DMS79 (cell line): ENCODE results near the gene KLHDC4.
"Not testable (repeated sequence)": the region's sequence is repeated elsewhere in the genome, so short reads cannot be mapped to it uniquely, and the experiment has no call there.

Experiments
- DNase-seq: peaks from one replicate; lab custom pipeline; 2025; lab: John Stamatoyannopoulos, UW

The KLHDC4 gene

DNA sequence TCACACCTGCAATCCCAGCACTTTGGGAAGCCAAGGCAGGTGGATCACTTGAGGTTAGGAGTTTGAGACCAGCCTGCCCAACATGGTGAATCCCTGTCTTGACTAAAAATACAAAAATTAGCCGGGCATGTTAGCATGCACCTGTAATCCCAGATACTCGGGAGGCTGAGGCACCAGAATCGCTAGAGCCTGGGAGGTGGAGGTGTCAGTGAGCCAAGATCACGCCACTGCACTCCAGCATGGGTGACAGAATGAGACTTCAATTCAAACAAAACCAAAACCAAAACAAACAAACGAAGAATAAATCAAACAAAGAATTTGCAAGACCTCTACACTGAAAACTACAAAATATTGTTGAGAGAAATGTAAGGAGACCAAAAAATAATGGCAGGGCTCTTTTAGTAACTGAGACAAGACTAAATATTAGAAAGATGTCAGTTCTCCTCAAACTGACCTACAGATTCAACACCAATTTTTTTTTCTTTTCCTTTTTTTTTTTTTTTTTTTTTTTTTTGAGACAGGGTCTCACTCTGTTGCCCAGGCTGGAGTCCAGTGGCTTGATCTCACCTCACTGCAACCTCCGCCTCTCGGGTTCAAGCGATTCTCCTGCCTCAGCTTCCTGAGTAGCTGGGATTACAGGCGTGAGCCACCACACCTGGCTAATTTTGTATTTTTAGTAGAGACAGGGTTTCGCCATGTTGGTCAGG, 23.1 kb upstream of the KLHDC4 start:
- not testable (repeated sequence) for DNase-seq

DNA sequence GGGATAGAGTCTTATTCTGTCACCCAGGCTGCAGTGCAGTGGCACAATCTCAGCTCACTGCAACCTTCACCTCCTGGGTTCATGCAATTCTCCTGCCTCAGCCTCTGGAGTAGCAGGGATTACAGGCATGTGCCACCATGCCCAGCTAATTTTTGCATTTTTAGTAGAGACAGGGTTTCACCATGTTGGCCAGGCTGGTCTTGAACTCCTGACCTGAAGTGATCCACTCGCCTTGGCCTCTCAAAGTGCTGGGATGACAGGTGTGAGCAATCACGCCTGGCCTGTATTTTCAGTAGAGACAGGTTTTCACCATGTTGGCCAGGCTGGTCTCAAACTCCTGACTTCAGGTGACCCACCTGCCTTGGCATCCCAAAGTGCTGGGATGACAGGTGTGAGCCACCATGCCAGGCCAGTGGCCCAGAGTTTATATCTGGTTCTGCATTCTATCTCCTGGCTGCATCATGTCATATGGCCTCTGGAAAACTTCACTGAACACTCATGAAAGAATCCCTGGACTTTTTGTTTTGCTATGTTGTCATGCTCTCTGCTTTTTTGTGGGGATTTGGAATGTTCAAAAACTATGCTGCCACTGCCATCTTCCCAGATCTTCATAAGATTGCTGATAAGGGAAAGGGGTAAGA, 21.8 kb upstream of the KLHDC4 start:
- DNase-seq, result not testable (repeated sequence)

DNA sequence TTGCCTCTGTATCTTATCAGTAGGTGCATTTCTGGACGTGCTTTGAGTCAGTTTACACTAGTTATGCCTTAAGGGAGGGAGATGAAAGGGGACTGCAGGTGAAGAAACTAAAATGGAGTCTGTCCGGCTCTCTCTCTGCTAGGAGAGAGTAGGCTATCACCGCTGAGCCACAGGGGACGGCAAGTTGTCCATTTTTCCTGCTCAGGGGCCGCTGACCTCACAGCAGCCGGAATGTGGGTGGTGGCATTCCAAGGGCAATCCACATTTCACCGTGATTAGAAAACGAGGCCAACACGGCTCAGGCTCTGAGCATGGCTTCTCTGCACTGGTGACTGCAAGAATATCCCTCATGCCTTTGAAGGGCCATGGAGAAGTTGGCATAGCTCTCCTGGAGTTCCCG, 19.0 kb upstream of the KLHDC4 start:
- no peak for DNase-seq

DNA sequence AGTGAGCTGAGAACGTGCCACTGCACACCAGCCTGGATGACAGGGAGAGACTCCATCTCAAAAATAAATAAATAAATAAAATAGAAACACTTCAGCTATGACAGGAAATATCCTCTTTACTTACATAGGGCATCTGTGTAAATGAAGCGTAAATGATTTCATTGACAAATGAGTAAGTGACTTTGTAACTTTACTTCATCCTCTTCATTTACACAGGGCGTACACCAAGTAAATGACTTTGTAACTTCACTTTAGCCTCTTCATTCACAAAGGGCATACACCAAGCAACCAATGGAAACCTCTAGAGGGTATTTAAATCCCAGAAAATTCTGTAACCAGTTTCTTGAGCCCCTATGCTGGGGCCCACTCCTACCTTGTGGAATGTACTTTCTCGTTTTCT, 16.2 kb upstream of the KLHDC4 start:
- DNase-seq, result no peak

DNA sequence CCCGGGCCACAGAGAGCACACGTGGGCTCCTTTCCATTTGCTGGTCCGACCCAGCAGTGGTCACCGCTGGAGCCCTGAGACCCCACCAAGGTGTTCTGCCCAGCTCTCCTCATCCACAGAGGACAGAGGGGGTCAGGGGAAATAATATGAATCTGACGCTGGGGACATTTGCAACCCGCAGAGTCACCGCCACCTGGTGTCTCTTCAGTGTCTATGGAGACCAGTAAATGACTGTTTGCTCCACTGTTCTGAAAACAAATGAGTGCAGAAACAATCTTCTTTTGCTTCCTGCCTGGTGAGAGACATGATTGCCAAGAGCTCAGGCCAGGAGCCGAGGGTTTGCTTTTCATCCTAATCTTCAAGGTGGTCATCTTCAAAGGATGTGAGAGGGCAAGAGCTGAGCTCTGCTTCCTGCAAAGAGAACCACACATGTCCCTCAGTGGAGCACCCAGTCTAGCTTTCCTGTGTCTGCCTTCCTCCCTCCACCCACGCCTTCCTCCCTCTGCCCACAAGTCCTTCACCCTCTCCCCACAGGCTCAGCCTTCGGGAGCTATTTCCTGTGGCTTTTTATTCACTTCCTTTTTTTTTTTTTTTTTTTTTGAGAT, 14.7 kb upstream of the KLHDC4 start:
- no peak for DNase-seq

DNA sequence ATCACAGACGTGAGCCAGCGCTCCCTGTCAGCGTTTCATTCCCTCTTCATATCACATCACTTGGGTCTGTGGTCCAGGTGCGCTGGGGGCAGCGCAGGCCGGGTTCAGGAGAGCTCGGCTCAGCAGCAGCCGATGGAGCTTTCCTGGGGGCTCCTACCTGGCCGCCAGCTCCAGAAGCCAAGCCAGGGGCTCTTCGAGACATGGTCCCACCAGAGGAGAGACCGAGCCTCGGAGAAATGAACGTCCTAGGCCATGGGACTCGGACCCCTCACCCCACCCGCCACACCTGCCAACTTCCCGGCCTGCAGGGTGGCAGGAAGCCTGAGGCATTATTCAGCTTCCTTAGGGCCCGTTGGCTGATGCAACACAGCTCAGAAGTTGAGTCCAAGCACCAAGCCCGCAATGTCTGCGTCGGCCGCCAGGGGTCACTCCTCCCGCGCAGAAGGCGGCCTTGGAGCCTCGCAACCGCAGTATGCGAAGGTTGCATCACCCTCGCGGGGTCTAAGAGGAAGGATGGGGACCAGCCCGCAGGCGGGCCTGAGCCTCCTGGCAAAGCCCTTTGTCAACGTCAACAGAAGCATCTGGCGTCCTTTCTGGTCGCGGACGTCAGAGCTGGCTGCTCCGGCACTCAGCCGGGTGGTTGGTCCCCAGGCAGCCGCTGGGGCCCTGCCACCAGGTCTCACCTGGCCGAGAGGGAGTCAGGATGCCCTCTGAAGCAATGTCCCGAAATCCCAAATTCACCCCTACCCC, 13.2 kb upstream of the KLHDC4 start:
- peak; percentile 66 for DNase-seq

DNA sequence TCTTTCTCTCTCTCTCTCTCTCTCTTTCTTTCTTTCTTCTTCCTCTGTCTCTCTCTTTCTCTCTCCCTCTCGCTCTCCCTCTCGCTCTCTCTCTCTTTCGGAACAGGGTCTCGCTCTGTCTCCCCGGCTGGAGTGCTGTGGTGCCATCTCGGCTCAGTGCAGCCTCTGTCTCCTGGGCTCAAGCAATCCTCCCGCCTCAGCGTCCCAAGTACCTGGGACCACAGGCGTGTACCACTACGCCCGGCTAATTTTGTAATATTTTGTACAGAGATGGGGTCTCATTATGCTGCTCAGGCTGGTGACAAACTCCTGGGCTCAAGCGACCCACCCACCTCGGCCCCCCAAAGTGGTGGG, 12.7 kb upstream of the KLHDC4 start:
- DNase-seq, result no peak

DNA sequence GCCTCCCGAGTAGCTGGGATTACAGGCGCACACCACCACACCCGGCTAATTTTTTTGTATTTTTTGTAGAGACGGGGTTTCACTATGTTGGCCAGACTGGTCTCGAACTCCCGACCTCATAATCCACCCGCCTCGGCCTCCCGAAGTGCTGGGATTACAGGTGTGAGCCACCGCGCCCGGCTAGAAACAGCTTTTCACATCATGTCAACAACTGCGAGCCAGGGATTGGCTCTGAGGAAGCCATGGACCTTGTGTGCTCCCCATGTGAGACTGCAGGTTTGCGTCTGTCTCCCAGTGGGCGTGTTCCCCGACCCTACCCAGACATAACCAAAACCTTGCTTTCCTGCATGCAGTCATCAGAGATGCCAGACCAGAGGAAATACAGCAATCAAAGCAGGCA, 8.1 kb upstream of the KLHDC4 start:
- DNase-seq, result not testable (repeated sequence)

DNA sequence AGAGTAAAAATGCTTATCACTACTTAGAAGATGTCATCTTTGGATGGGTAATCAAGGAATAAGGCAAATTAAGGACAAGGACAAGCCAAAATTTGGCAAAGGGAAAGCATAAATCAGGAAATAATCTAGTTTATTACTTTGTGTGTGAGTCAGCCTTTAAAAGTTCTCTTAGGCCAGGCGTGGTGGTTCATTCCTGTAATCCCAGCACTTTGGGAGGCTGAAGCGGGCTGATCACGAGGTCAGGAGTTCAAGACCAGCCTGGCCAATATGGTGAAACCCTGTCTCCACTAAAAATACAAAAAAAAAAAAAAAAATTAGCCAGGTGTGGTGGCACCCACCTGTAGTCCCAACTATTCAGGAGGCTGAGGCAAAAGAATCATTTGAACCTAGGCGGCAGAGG, 1.7 kb upstream of the KLHDC4 start:
- DNase-seq, result not testable (repeated sequence)

DNA sequence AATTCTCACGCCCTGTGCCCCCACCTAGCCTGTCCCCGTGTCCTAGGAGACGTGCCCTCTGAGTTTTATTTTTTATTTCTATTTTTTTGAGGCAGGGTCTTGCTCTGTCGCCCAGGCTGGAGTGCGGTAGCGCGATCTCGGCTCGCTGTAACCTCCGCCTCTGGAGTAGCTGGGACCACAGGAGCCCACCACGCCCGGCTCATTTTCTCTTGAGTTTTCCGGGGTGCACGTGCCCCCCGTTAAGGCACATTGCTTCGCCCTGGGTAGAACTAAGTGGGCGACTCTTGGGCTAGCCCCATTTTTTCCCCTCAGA, 655 bp upstream of the KLHDC4 start:
- no peak for DNase-seq

DNA sequence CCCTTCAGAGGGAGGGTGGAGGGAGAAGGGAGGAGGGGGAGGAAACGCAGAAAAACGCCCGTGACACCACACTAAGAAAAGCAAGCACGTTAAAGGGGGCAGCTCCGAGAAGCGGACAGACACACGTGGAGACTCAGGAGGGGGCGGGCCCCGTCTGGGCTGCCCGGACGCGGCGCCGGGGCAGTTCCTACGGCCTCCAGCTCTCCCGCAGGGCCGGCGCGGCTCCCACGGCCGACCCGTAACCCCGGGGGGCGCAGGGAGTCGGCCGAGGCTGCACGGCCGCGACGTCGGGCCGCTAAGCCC, 362 bp downstream of the KLHDC4 start:
- no peak for DNase-seq

DNA sequence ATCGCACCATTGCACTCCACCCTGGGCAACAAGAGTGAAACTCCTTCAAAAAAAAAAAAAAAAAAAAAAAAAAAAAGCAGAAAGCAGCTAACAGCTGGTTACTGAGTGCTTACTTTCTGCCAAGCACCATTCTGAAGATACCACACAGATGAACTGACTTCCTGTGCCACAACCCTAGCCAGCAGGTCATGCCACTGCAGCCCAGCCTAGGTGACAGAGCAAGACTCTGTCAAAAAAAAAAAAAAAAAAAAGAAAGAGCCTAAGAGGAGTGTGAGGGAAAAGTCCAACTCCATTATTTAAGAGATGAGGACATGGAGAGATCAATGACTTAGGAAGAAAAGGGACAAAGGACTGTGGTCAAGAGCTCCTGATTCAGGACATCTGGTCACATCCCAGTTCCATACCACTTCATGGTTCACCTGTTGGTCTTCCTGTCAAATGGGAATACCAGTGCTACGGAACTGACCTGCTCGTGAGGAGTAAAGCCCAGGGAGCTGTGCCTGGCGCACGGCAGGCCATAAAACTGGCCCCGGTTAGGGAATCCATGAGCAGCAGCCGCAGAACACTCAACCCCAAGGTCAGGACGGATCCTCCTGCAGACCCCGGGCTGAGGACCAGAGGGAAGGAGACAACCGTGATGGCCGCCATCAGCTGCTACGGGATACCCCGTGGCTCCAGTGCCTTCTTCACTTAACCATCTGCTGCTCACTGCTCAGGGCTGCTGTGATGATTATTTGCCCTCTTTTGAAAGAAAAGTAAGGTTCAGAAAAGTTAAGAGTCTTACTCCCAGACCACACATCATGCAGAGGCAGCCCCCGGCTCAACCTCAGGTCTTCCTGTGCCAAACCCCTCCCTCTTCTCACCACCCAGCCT, 950 bp downstream of the KLHDC4 start:
- DNase-seq, result no peak

DNA sequence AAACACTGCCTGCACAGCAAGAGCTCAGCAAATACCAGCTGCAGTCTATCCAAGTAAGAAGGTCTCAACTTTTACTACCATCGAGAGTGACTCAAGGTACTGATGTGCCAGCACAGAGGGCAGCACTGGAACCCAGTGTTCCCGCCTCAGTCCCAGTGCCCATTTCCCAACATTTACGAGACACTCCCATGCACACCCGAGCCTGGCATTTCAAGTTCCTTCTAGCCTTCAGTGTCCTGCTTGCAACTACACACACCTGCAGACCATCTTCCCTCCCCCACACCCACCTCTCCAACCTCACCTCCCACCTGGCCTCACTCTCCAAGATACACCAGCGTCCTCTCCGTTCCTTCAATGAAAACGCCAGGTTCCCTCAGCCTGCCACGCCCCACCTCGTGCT, 3.2 kb downstream of the KLHDC4 start:
- no peak for DNase-seq

DNA sequence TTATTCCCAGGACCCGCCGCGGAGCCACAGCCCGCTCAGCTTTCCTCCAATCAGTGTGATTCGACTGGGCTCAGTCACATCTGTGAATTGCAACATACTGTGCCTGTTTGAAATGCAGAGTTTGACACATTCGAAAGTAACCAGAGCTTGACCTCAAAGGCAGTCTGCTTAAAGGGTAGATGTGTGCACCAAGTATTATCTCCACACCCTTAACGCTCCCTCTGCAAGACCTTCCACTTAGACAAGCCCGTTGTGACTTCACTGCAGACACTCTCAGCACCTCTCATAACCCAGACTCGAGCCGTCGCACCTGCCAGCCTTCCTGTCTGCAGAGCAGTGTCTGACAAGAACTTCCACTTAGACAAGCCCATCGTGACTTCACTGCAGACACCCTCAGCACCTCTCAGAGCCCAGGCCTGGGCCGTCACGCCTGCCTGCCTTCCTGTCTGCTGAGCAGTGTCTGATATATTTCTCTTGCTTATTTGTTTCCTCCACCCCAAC, 3.7 kb downstream of the KLHDC4 start:
- peak; percentile 71 for DNase-seq

DNA sequence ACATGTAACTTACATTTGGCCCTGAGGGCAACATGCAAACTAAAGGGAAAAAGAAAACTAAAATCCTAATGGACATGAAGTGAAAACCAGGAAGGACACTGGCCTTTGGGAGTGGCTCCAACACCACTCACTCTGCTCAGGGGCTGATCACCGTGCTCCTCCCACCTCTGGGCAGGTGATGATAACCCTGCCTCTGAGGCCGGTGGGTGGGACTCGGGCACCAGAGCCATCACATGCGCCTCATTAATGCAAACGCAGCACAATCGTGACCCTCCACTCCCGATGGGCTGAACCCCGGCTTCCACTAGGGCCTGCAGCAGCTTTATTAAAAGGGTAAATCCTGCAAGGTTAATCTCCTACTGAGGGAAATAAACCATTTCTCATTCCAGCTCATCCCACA, 4.7 kb downstream of the KLHDC4 start:
- no peak for DNase-seq

DNA sequence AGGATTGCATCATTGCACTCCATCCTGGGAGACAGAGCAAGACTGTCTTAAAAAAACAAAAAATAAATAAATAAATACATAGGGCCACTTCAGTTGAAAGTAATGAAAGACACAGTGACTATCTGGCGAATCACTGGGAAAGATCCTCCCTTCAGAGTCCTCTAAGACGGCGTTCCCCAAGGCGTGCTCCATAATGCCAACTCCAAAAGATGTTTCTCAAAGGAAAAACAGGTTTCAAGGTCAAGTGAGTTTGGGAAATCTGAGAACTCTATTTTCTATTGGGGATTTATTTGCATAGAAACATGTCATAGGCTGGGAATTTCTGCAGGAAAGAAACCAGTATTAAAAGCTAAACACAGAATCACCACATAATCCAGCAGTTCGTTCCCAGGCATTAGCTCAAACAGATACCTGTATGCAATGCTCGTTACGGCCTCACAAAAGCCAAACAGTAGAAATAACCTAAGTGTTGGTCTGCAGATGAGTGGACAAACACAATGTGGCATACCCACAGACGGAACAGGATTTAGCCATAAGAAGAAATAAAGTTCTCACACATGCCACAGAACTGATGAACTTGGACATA, 7.9 kb downstream of the KLHDC4 start:
- DNase-seq, result no peak

DNA sequence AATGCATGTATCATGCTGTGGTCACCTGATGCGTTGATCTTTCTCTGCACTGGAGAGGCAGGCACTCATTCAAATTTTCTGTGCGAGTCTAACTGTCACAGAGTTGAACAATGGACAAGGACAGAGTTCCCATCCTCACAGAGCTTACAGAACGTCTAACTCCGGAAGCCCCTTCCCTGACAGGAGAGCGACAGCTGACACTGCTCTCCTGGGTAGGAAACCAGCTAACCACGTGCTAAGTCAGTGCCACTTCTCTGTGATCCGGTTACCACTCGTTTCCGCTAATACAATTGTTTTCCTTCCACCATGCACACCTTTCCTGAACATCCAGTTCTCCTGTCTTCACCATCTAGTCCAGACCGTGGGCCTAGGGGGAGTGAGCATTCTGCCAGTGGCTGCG, 11.3 kb downstream of the KLHDC4 start:
- DNase-seq, result no peak

DNA sequence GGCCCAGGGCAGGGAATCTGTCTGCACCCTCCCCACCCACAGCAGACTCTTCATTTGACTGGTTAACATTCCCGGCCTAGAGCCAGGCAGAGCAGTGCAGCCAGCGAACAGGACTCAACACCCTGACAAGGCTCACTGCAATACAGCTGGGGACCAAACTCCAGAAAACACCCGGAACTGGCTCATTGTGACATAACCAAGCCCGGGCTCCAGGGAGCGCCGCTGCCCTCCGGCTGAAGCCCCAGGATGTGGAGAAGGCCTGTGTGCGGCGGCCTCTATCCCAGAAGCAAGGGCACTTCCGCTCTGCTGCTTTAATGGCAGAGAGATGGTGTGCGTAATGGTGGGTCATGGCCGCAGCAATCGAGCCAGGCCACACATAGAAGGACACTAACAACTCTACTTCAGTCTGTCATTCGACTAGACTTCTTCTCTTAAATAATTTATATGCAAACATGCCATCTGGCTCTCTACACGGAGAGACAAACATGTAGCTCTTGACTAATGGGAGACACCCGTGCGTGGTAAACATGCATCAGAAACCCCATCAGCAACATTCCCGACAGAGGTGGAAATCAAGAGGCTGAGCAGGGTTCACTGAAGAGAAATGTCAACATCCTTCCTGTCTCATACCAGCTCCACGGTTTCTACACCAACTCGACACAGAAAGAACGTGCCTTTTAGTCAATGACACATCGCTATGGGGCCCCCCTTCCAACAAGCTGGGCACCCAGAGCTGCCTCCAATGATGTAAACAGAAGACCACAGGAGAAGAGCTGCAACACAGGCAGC, 18.0 kb downstream of the KLHDC4 start:
- DNase-seq, result no peak

DNA sequence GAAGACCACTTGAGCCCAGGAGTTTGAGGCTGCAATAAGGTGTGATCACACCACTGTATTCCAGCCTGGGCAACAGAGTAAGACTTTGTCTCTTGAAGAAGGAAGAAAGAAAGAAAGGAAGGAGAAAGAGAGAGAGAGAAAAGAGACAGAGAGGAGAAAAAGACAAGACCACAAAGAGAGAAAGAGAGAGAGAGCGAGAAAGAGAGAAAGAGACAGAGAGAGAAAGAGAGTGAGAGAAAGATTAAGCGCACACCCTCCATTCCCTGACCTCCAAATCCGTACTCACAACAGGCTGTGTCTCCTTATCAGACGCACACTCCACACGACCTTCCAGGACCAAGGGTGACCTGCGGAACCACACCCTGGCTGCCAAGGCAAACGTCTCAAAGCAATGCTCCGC, 19.6 kb downstream of the KLHDC4 start:
- DNase-seq, result no peak

DNA sequence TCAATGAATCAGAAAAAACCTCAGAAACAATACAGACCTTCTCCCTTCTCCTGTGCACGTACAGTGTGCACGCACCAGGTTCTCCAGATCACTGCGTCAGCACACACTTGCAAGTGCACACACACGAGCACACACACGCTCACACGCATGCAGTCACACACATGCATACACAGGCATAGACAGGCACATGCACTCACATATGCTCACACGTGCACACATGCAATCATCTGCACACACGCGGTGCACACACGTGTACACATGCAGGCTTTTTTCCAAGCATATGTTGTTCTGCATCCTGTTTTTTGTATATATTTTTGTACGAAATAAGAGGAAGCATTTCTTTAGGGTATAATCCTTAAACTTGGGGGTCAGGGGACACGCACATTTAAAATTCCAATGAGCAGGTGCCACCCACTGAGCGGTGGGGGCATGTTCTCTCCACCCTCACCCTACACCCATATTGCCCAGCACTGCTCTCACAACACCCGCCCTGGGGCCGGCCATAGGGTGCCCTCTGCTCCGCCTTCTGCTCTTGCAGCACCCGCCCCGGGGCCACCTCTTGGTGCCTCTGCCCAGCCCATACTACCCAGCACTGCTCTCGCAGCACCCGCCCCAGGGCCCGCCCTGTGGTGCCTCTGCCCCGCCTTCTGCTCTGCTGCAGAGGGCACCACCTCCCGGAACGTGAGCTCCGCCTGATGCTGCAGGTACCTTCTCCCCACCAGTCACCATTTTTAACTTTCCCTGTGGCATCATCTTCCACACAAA, 20.9 kb downstream of the KLHDC4 start:
- DNase-seq, result no peak
